ENCODE data around the gene FREM3.
"Not testable (repeated sequence)": the region's sequence is repeated elsewhere in the genome, so short reads cannot be mapped to it uniquely, and the experiment has no call there.

The FREM3 gene

GRCh38 chr4:143700416-143701352 is at the start of gene FREM3:
Gene FREM3 (minus strand): TSS chr4:143700675. CDS start chr4:143700675, 0 bp downstream.
- no peak for DNase-seq

DNA sequence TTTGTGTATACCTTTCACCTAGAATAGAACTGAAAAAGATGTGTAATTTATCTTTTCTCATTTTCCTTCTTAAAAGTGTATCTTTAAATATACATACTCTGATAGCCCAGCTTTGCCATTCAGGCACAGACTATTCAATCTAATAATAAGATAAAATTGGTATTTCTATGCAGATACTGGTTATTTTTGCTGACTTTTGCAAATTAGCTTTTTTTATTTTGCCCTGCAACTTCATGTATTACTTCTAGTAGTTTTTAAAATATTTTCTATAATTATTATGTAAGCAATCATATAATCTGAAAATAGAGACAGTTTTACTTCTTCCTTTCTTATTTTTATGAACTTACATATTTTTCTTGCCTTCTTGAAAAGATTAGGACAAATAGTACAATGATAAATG is 45.4 kb upstream of the FREM3 start:
- no peak for DNase-seq

- DNase-seq: no peak
Observed at GRCh38 chr4:143743591-143743990, 43.1 kb upstream of the FREM3 start.

DNA sequence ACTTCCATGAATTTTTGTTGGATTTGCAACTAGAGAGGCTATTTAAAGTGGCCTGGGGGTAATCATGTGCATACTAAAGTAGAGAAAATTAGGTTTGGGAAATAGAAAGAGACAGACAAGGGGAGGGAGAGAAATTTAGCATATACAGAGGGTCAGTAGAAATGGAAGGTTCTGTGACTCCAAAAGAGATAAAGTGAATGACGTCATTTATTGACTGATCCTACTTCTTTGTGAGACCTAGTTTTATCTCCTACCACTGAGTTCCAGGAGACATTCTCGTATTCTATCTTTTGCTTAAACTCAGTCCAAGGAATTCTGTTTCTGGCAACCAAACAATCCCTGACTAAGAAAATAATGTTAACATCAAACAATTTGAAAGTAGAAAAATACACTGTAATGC is 42.4 kb upstream of the FREM3 start:
- no peak for DNase-seq

DNA sequence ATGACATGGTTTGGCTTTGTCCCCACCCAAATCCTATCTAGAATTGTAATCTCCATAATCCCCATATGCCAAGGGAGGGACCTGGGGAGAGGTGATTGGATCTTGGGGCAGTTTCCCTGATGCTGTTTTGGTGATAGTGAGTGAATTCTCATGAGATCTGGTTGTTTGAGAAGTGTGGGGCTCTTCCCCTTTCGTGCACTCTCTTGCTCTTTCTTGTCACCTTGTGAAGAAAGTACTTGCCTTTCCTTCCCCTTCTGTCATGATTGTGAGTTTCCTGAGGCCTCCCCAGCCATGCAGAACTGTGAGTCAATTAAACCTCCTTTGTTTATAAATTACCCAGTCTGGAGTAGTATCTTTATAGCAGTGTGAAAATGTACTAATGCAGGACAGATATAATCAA is 36.4 kb upstream of the FREM3 start:
- no peak for DNase-seq

DNA sequence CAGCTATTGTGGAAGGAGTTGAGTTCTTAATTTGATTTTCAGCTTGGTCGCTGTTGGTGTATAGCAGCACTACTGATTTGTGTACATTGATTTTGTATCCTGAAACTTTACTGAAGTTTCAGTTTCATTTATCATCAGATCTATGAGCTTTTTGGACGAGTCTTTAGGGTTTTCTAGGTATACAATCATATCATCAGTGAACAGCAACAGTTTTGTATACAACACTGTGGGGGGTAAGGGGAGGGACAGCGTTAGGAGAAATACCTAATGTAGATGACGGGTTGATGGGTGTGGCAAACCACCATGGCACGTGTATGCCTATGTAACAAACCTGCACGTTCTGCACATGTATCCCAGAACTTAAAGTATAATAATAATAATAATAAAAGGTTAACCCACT is 35.6 kb upstream of the FREM3 start:
- not testable (repeated sequence) for DNase-seq

DNA sequence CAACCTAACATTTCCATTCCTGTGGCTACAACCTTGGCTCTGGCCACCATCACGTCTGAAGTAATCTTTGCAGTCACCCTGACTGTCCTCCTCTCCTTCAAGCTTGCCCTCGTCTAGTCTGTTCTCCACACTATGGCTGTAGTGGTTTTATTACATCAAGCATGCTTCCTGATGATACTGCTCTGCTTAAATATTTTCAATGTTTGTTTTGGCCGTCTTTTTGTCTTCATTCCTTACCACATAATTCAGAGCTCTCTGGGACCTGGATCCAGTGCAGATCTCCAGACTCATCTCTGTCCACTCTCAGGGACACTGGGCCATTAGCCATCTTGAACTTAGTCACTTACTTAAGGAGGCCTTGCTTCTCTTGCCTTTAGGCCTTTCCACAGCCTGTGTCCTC is 27.7 kb upstream of the FREM3 start:
- no peak for DNase-seq

GRCh38 chr4:143726714-143727113 is 26.2 kb upstream of the FREM3 start:
- DNase-seq: no peak

- no peak for DNase-seq
Observed at GRCh38 chr4:143721317-143721716, 20.8 kb upstream of the FREM3 start.

GRCh38 chr4:143718748-143719147 is 18.3 kb upstream of the FREM3 start:
- not testable (repeated sequence) for DNase-seq

- no peak for DNase-seq
Observed at GRCh38 chr4:143713955-143714625, 13.6 kb upstream of the FREM3 start.

GRCh38 chr4:143713553-143713952 is 13.1 kb upstream of the FREM3 start:
- no peak for DNase-seq

- no peak for DNase-seq
Observed at GRCh38 chr4:143712155-143712550, 11.7 kb upstream of the FREM3 start.

DNA sequence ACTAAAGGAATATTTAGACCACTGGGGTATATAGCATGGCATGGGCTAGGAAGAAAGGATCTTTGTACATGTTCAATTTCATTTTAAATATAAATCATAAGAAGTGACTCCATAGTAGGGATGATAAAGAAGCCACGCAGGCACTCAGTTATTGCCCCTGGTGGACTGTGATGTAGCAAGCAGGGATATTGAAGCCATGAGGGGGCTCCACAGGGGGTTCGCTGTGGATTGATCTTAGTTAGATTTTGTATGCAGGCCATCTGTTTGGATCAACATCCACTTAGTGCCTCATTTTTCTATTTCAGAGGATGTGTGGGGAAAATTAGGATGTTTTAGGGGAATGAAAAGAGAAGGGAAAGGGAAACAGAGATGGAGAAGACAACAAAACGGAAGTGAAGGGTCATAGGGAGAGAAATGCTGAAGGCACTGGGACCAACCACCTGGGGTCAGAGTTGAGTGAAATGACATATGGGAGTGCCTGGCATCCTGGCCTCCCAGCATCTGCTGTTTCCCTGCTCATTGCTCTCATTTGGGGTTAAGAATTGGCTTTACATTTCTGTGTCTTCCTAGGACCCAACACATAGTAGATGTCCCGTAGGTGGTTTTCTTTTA is 11.2 kb upstream of the FREM3 start:
- DNase-seq: no peak

DNA sequence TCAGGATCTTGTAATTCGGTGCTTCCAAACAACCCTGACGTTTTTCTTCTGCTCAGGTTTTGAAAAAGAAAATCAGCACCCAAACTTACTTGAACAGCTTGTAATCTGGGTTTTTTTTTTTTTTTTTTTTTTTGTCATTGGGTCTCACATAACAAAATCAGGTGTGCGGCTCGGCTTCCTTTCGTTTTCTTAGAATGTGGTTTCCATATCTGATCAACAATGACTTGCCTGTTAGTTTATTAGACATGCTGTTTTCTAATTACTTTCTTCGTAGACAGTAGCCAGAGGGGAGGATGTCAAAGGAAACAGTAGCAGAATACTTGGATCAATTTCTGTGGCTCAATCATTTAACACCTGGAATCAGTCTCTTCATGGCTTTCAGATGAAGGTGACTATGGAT is 890 bp upstream of the FREM3 start:
- no peak for DNase-seq

GRCh38 chr4:143700046-143700415 is 444 bp downstream of the FREM3 start:
- no peak for DNase-seq

DNA sequence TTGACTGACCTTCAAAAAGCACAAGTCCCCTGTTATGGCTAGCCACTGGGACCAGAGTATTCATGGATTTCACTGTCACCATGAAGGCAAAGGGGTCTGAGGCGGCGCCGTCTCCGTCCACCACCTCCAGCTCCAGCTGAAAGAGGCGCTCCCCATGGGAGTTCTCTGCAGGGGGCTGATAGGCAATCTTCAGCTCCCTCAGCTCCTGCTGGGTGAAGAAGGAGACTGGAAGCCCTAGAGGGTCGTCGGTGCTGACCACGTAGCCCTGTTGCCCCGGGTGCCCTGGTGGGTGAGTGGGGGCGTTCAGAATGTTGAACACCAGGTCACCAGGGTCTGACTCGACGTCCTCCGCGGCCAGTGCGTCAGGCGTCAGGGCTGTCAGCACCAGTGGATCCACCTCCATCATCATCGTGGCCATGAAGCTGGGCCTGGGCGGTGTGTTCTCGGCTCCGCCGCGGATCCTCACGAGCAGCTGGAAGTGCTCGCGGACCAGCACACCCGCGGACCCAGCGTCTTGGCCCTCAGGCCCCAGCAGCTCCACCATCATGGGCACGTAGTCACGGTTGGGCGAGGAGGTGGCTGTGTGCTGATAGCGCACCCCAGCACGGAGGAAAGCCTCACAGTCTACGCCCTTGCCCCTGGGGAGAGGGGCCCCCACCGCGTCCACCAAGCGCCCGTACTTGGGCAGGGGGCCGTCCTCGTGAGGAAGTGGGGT is 987 bp downstream of the FREM3 start:
- DNase-seq: no peak

- DNase-seq: no peak
Observed at GRCh38 chr4:143693856-143694255, 6.6 kb downstream of the FREM3 start.

DNA sequence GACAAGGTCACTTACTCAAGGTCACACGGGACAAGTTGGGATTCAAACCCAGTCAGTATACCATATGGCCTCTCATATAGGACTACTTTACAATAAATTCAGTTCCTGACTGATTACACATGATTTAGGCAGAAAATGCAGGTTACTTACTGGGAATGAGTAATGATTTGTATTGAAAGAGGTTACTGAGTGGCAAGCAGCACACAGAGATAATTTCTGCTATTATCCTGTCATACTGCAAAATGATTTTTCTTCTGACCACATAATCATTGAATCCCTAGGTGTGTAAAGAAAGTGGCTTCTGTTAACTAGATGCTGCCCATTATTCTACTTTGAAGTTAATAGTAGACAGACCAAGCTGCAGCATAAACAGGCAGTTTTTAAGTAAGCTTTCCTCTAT is 8.2 kb downstream of the FREM3 start:
- DNase-seq: no peak

GRCh38 chr4:143679434-143679833 is 21.0 kb downstream of the FREM3 start:
- DNase-seq: no peak

DNA sequence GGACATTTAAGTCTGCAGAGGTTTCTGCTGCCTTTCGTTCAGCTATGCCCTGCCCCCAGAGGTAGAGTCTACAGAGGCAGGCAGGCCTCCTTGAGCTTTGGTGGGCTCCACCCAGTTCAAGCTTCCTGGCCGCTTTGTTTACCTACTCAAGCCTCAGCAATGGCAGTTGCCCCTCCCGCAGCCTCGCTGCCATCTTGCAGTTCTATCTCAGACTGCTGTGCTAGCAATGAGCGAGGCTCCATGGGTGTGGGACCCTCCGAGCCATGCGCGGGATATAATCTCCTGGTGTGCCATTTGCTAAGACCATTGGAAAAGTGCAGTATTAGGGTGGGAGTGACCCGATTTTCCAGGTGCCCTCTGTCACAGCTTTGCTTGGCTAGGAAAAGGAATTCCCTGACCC is 26.8 kb downstream of the FREM3 start:
- not testable (repeated sequence) for DNase-seq

DNA sequence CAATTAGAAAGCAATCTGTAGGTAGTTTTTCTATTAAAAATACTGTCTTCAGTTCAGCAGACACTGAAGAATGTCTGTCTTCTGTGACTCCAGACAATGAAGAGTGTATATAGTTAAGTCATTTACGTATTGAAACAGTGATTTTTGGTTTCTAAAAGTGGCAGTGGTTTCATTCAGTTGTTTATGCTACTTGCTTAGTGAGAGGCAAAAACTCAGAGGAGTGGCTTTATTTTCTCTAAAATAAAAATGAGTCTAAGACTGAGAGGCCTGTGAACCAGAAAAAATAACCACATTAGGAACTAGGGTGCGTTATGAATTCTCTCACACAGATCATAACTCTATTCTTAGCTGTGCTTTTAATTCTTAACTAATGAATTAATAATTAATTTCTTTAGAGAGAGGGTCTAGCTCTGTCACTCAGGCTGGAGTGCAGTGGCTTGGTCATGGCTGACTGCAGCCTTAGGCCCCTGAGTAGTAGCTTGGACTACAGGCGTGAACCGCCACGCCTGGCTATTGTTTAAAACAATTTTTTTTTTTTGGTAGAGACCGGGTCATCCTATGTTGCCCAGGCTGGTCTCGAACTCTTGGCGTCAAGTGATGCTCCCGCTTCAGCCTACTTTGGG is 31.4 kb downstream of the FREM3 start:
- no peak for DNase-seq

GRCh38 chr4:143667461-143667860 is 33.0 kb downstream of the FREM3 start:
- no peak for DNase-seq

Measured in NCI-H1930 (cell line).